K562 (cell line): ENCODE results near the gene C12orf42. TPM values are rescaled to one million over a fixed set of nuclear protein-coding genes. Genes with fewer than 3 reads are reported as not detected.

ENCODE experiments used
- ATAC-seq: fragments of 200-7000 bp; cut with Tn5 transposase; 3 replicates; pipeline ENCODE4 v1.9.1; 2020; ENCODE audit warnings: moderate library complexity
- BruUV-seq: library from RNA; stranded (reverse); fragments of 400-500 nt; replicated peaks from 2 replicates; lab custom pipeline; 2021; lab: Mats Ljungman, UMichigan
- CTCF ChIA-PET: fragments of 300-600 bp; formaldehyde crosslinking; extraction: SDS; loops from one replicate; lab custom pipeline; 2021; ENCODE audit warnings: low intra/inter-chr PET ratio; lab: Yijun Ruan, JAX
- POLR2A ChIA-PET: fragments of 300-600, 350-650 bp; sonication (Branson Sonifier 250); formaldehyde crosslinking; extraction: SDS; loops from one replicate; lab custom pipeline; 2021; ENCODE audit warnings: antibody characterized with exemption, inconsistent platforms; lab: Yijun Ruan, JAX
- DNase-seq, 4 experiments: peaks; one replicate each; pipeline versions ENCODE4 v3.0.0 to v3.0.0-alpha.2; 2011 to 2018; ENCODE audit warnings: low spot score in 3 of 4, mixed read lengths in 3 of 4; ENCODE audit errors: extremely low read depth in 1 of 4
- FAIRE-seq: peaks from 2 replicates; lab custom pipeline; 2011; peaks lifted over from hg19 to GRCh38; lab: Jason Lieb, UNC
- H2AFZ ChIP-seq: 2 replicates; pipeline ENCODE4 v1.6.0; 2011; ENCODE audit warnings: low read depth, low read length, control low read depth, inconsistent platforms
- H3K27ac ChIP-seq: fragments of 200-600 bp; 3 replicates; pipeline ENCODE4 v1.8.0; 2011; ENCODE audit warnings: low read depth, mild to moderate bottlenecking, control low read depth, inconsistent platforms, low read length, moderate library complexity, mixed read lengths; ENCODE audit errors: extremely low read depth
- H3K27me3 ChIP-seq, 2 experiments: fragments of 300-600 bp in 1 of 2; 2 replicates in 1 of 2; 3 replicates in 1 of 2; pipeline versions ENCODE4 v1.6.0 to v1.8.0; 2011; ENCODE audit warnings: inconsistent platforms in 2 of 2, low read length in 2 of 2, mild to moderate bottlenecking in 1 of 2, mixed read lengths in 1 of 2, moderate library complexity in 1 of 2; ENCODE audit not compliant: control insufficient read depth in 2 of 2, insufficient read depth in 2 of 2
- H3K36me3 ChIP-seq: fragments of 300-600 bp; 3 replicates; pipeline ENCODE4 v1.8.0; 2011; ENCODE audit warnings: mild to moderate bottlenecking, low read length, inconsistent platforms; ENCODE audit not compliant: control insufficient read depth, insufficient read depth
- H3K4me1 ChIP-seq, 2 experiments: fragments of 200-600 bp in 1 of 2; replicated peaks in 1 of 2; 2 replicates in 1 of 2; 3 replicates in 1 of 2; pipeline versions ENCODE4 v1.5.1 to v1.8.0; 2011; ENCODE audit warnings: inconsistent platforms in 2 of 2, low read length in 2 of 2, mild to moderate bottlenecking in 1 of 2, mixed read lengths in 1 of 2, moderate library complexity in 1 of 2; ENCODE audit not compliant: control insufficient read depth in 2 of 2, insufficient read depth in 2 of 2
- H3K4me2 ChIP-seq: 2 replicates; pipeline ENCODE4 v1.6.1; 2011; ENCODE audit warnings: low read length, control low read depth, inconsistent platforms, mixed read lengths; ENCODE audit not compliant: insufficient read depth
- H3K4me3 ChIP-seq: fragments of 200-600 bp; sonication (generic), shearing (Covaris generic); 2 replicates; pipeline ENCODE4 v1.5.1; 2016; ENCODE audit warnings: control low read depth, inconsistent platforms
- H3K79me2 ChIP-seq: fragments of 200-600 bp; 3 replicates; pipeline ENCODE4 v1.8.0; 2011; ENCODE audit warnings: low read length, inconsistent platforms; ENCODE audit not compliant: control insufficient read depth, insufficient read depth
- H3K9ac ChIP-seq, 2 experiments: 2 replicates each; pipeline versions ENCODE4 v1.6.0 to v1.6.1; 2011; ENCODE audit warnings: low read depth in 2 of 2, low read length in 2 of 2, control low read depth in 1 of 2, inconsistent platforms in 1 of 2, mild to moderate bottlenecking in 1 of 2, mixed read lengths in 1 of 2; ENCODE audit not compliant: insufficient read depth in 1 of 2
- H3K9me1 ChIP-seq: one replicate; pipeline ENCODE4 v1.6.0; 2011; ENCODE audit warnings: inconsistent platforms, mild to moderate bottlenecking, low read length, moderate library complexity; ENCODE audit not compliant: control insufficient read depth, insufficient read depth
- H3K9me3 ChIP-seq: replicated peaks from 2 replicates; pipeline ENCODE4 v1.5.1; 2011; ENCODE audit warnings: low read depth, low read length, inconsistent platforms; ENCODE audit not compliant: control insufficient read depth, insufficient read depth
- H4K20me1 ChIP-seq: replicated peaks from 2 replicates; pipeline ENCODE4 v1.6.1; 2011; ENCODE audit warnings: low read length, inconsistent platforms, mixed read lengths; ENCODE audit not compliant: control insufficient read depth, insufficient read depth
- ASH1L ChIP-seq: fragments of 450-650 bp; IDR thresholded peaks from 2 replicates; pipeline ENCODE4 v1.6.1; 2018; ENCODE audit warnings: borderline replicate concordance, mild to moderate bottlenecking, low read depth; ENCODE audit not compliant: partially characterized antibody
- ATF2 ChIP-seq: sonication (generic); formaldehyde crosslinking; IDR thresholded peaks from 2 replicates; pipeline ENCODE4 v1.8.1; 2022; ENCODE audit warnings: missing genetic modification reagents
- BRF1 ChIP-seq: IDR thresholded peaks from 3 replicates; pipeline ENCODE4 v1.6.1; 2011; ENCODE audit warnings: borderline replicate concordance, mild to moderate bottlenecking; ENCODE audit not compliant: insufficient read length; ENCODE audit errors: extremely low read depth
- GTF2A2 ChIP-seq: IDR thresholded peaks from 2 replicates; pipeline ENCODE4 v1.6.1; 2016; ENCODE audit warnings: mild to moderate bottlenecking, missing genetic modification characterization, missing compliant biosample characterization
- JUND ChIP-seq, 2 experiments: IDR thresholded peaks; 2 replicates in 1 of 2; 3 replicates in 1 of 2; pipeline ENCODE4 v1.6.1; 2011; ENCODE audit warnings: borderline replicate concordance in 2 of 2, low read depth in 2 of 2, low read length in 2 of 2, improper control_type of control experiment in 1 of 2, missing biosample characterization in 1 of 2, missing genetic modification characterization in 1 of 2, missing genetic modification reagents in 1 of 2
- MAZ ChIP-seq, 2 experiments: fragments of 450-650 bp in 1 of 2; sonication (generic) in 1 of 2; formaldehyde crosslinking; IDR thresholded peaks in 1 of 2; conservative IDR thresholded peaks in 1 of 2; 2 replicates each; pipeline versions ENCODE4 v1.4.0 to v1.5.0; 2020; ENCODE audit warnings: mild to moderate bottlenecking in 1 of 2, missing genetic modification reagents in 1 of 2
- RFX7 ChIP-seq: fragments of 250-450 bp; sonication (Bioruptor Pico); IDR thresholded peaks from 2 replicates; pipeline ENCODE4 v1.5.1; 2021; ENCODE audit warnings: mild to moderate bottlenecking
- SFPQ ChIP-seq: fragments of 200-400 bp; formaldehyde crosslinking; IDR thresholded peaks from 2 replicates; pipeline ENCODE4 v1.6.1; 2017; ENCODE audit warnings: mild to moderate bottlenecking, low read depth, low read length, moderate library complexity
- SPI1 ChIP-seq: IDR thresholded peaks from 2 replicates; pipeline ENCODE4 v1.6.1; 2011; ENCODE audit warnings: low read depth, low read length, control low read depth, borderline replicate concordance
- TCF7 ChIP-seq: sonication (generic); IDR thresholded peaks from 2 replicates; pipeline ENCODE4 v1.6.1; 2016; ENCODE audit warnings: antibody characterized with exemption, borderline replicate concordance
- TEAD2 ChIP-seq: fragments of 450-650 bp; IDR thresholded peaks from 2 replicates; pipeline ENCODE4 v1.6.1; 2016; ENCODE audit warnings: missing genetic modification characterization, control low read depth, missing compliant biosample characterization
- TEAD4 ChIP-seq, 2 experiments: sonication (generic) in 1 of 2; formaldehyde crosslinking in 1 of 2; IDR thresholded peaks; 2 replicates each; pipeline versions ENCODE4 v1.6.1 to v1.8.0; 2012 to 2022; ENCODE audit warnings: borderline replicate concordance in 1 of 2, inconsistent platforms in 1 of 2, low read length in 1 of 2, mild to moderate bottlenecking in 1 of 2, missing genetic modification reagents in 1 of 2
- ZBTB34 ChIP-seq: fragments of 250-450 bp; sonication (Bioruptor Pico); IDR thresholded peaks from 2 replicates; pipeline ENCODE4 v1.8.0; 2021; ENCODE audit warnings: mild to moderate bottlenecking, moderate library complexity
- ZNF449 ChIP-seq: fragments of 250-450 bp; sonication (Bioruptor Pico); IDR thresholded peaks from 2 replicates; pipeline ENCODE4 v1.8.0; 2022; ENCODE audit warnings: moderate library complexity, mild to moderate bottlenecking, inconsistent platforms
- ZNF75A ChIP-seq: fragments of 450-650 bp; formaldehyde crosslinking; IDR thresholded peaks from 2 replicates; pipeline ENCODE4 v1.4.0; 2020; ENCODE audit warnings: mild to moderate bottlenecking
- in situ Hi-C: fragments of 300-500 bp; cut with MboI; formaldehyde crosslinking; loops from 4 replicates; pipeline ENCODE4 v1.15.0; 2018; ENCODE audit warnings: inconsistent platforms, mixed read lengths
- intact Hi-C: fragments of 100-400 bp; cut with micrococcal nuclease; formaldehyde crosslinking; loops from 2 replicates; pipeline ENCODE4 v1.14.2; 2022
- polyA plus RNA-seq, 8 experiments: library from polyadenylated mRNA; depleted of rRNA in 4 of 8; stranded (reverse) in 5 of 8; unstranded in 3 of 8; fragments of >200 nt; fragmentation: Nextera tagmentation in 2 of 8; fragmentation: Illumina TruSeq in 1 of 8; extraction: Ambion mirVana in 2 of 8; extraction: Trizol in 1 of 8; gene quantifications; 2 replicates each; pipeline versions ENCODE4 v1.2.1 to v1.2.3, GENCODE V29; 2011 to 2014; ENCODE audit warnings: inconsistent platforms in 1 of 8, missing spikeins in 1 of 8
- total RNA-seq, 7 experiments: library from RNA; depleted of rRNA in 6 of 7; stranded (reverse); fragments of >200 nt in 6 of 7; fragmentation: Illumina TruSeq in 2 of 7; extraction: Trizol in 2 of 7; gene quantifications; 2 replicates each; pipeline versions ENCODE4 v1.2.1 to v1.2.3, GENCODE V29; 2011 to 2021; ENCODE audit warnings: low replicate concordance in 1 of 7

The C12orf42 gene
- total and polyA plus RNA-seq, 9 of the 15 experiments (the other 6 are each of a cell fraction or from before 2014, with no cell fraction given) = not detected

GRCh38 chr12:103517161-103517560 is 21.4 kb upstream of the C12orf42 start (continued):
- TF ChIP-seq ZBTB34 (no peak), SPI1 (no peak), MAZ (CRISPR knock-in tag; conservative IDR thresholded peaks at IDR 0.05 in 1 of 2, IDR thresholded peaks at IDR 0.05 in 1 of 2) (no peak), GTF2A2 (tag) (no peak), RFX7 (CRISPR knock-in tag) (no peak), TEAD2 (tag) (no peak), ZNF75A (no peak)

GRCh38 chr12:103515341-103515740 is 19.6 kb upstream of the C12orf42 start:
- Histone ChIP-seq H3K4me2 (no peak overlapping the region), H2AFZ (no peak overlapping the region), H4K20me1 (no peaks in the 10 kb centered on the region), H3K4me1 (no peaks in the 10 kb centered on the region), H3K79me2 (no peaks in the 10 kb centered on the region), H3K9ac (no peak overlapping the region), H3K4me3 (no peak overlapping the region), H3K9me1 (no peaks in the 10 kb centered on the region), H3K27ac (no peak overlapping the region), H3K27me3 (no peaks in the 10 kb centered on the region), H3K36me3 (no peaks in the 10 kb centered on the region), H3K9me3 (no peaks in the 10 kb centered on the region)
- FAIRE-seq (no peak), DNase-seq (no peak), ATAC-seq (no peak)
- ChIA-PET POLR2A (no interaction called here), CTCF (no interaction called here)
- in situ Hi-C loops = no loop called here
- BruUV-seq = no TSS peak
- intact Hi-C loops = no loop called here
- TF ChIP-seq SFPQ (no peak), TCF7 (no peak), ASH1L (no peak), ATF2 (CRISPR knock-in tag) (no peak), JUND (IDR thresholded peaks at IDR 0.05; ENCODE audit: borderline replicate concordance, low read depth, low read length) (no peak), JUND (tag; IDR thresholded peaks at IDR 0.05; ENCODE audit: borderline replicate concordance, low read depth, low read length) (no peak), ZNF449 (CRISPR knock-in tag) (no peak), TEAD4 (IDR thresholded peaks at IDR 0.05; ENCODE audit: low read length) (no peak), TEAD4 (CRISPR knock-in tag; IDR thresholded peaks at IDR 0.05; ENCODE audit: borderline replicate concordance) (no peak), BRF1 (no peak)
